HEK293 (cell line): Measurements from ENCODE around the gene MPO.

ENCODE experiments used
- ATF2 ChIP-seq: fragments of 450-650 bp; formaldehyde crosslinking; IDR thresholded peaks from 2 replicates; pipeline ENCODE4 v1.5.1; 2016; ENCODE audit warnings: missing biosample characterization, missing genetic modification characterization, low read depth
- BCL6B ChIP-seq: fragments of 450-650 bp; formaldehyde crosslinking; IDR thresholded peaks from 2 replicates; pipeline ENCODE4 v1.5.1; 2017; ENCODE audit warnings: missing biosample characterization, missing genetic modification characterization
- CTCF ChIP-seq: fragments of 450-650 bp; formaldehyde crosslinking; IDR thresholded peaks from 2 replicates; pipeline ENCODE4 v1.5.1; 2016; ENCODE audit warnings: missing biosample characterization, missing genetic modification characterization
- PRDM2 ChIP-seq: fragments of 450-650 bp; formaldehyde crosslinking; IDR thresholded peaks from 2 replicates; pipeline ENCODE4 v1.5.1; 2016; ENCODE audit warnings: missing biosample characterization, missing genetic modification characterization, borderline replicate concordance
- REST ChIP-seq: fragments of 450-650 bp; formaldehyde crosslinking; IDR thresholded peaks from 2 replicates; pipeline ENCODE4 v1.5.1; 2016; ENCODE audit warnings: missing biosample characterization, missing genetic modification characterization
- TCF7L2 ChIP-seq: IDR thresholded peaks from 2 replicates; pipeline ENCODE4 v1.6.1; 2011; ENCODE audit warnings: low read depth, mild to moderate bottlenecking, inconsistent platforms, low read length, moderate library complexity, borderline replicate concordance
- ZNF16 ChIP-seq: fragments of 450-650 bp; formaldehyde crosslinking; IDR thresholded peaks from 2 replicates; pipeline ENCODE4 v1.5.1; 2016; ENCODE audit warnings: low read depth, missing biosample characterization, missing genetic modification characterization
- ZNF24 ChIP-seq: fragments of 450-650 bp; formaldehyde crosslinking; IDR thresholded peaks from 2 replicates; pipeline ENCODE4 v1.5.1; 2016; ENCODE audit warnings: missing biosample characterization, missing genetic modification characterization
- ZNF274 ChIP-seq, 2 experiments: fragments of 200-500 bp in 1 of 2; fragments of 450-650 bp in 1 of 2; sonication (Bioruptor generic) in 1 of 2; formaldehyde crosslinking in 1 of 2; IDR thresholded peaks; 2 replicates each; pipeline versions ENCODE4 v1.5.1 to v1.6.1; 2014 to 2016; ENCODE audit warnings: borderline replicate concordance in 1 of 2, inconsistent platforms in 1 of 2, low read length in 1 of 2, missing biosample characterization in 1 of 2, missing genetic modification characterization in 1 of 2
- ZNF302 ChIP-seq: fragments of 450-650 bp; formaldehyde crosslinking; IDR thresholded peaks from 2 replicates; pipeline ENCODE4 v1.5.1; 2016; ENCODE audit warnings: missing biosample characterization, missing genetic modification characterization, low read depth
- ZSCAN16 ChIP-seq: fragments of 450-650 bp; formaldehyde crosslinking; IDR thresholded peaks from 2 replicates; pipeline ENCODE4 v1.5.1; 2016; ENCODE audit warnings: missing biosample characterization, missing genetic modification characterization

- no peak for TF ChIP-seq PRDM2 (tag by site-specific recombination)
- no peak for TF ChIP-seq REST (tag by site-specific recombination)
- TF ChIP-seq ZNF24 (tag by site-specific recombination), result no peak
- no peak for TF ChIP-seq ZNF302 (tag by site-specific recombination)
- TF ChIP-seq ZSCAN16, result no peak
- TF ChIP-seq ZNF16 (tag by site-specific recombination), result no peak
- TF ChIP-seq BCL6B (tag by site-specific recombination), result no peak
- TF ChIP-seq CTCF (tag by site-specific recombination), result no peak
- TF ChIP-seq ZNF274 (IDR thresholded peaks at IDR 0.05; ENCODE audit: low read length), result no peak
- no peak for TF ChIP-seq ZNF274 (tag by site-specific recombination; IDR thresholded peaks at IDR 0.05; ENCODE audit: borderline replicate concordance)
- no peak for TF ChIP-seq TCF7L2
- no peak for TF ChIP-seq ATF2 (tag by site-specific recombination)
Measured at GRCh38 chr17:58310511-58311428, 30.0 kb upstream of the MPO start.
